Psoas muscle (tissue), 8 donors: ENCODE measurements around the gene STK32A. TPM values are rescaled to one million over a fixed set of nuclear protein-coding genes. Genes with fewer than 3 reads are reported as not detected.

Experiments
- ATAC-seq, 4 donors: fragments of 200-7000 bp; cut with Tn5 transposase; one replicate each; pipeline ENCODE4 v1.9.1; 2020; ENCODE audit warnings: moderate library complexity in 3 of 4, mild to moderate bottlenecking in 2 of 4
- DNase-seq, 2 donors: peaks; one replicate each; pipeline ENCODE4 v3.0.0-alpha.2; 2020
- H3K27ac ChIP-seq: fragments of 200-600 bp; one replicate; pipeline ENCODE4 v1.8.0; 2022
- H3K27me3 ChIP-seq, 3 donors: fragments of 200-600 bp in 1 of 3; one replicate each; pipeline versions ENCODE4 v1.6.1 to v1.8.0; 2013 to 2022; ENCODE audit warnings: low read length in 2 of 3, mild to moderate bottlenecking in 2 of 3, moderate library complexity in 1 of 3; ENCODE audit not compliant: insufficient read depth in 3 of 3
- H3K36me3 ChIP-seq, 2 donors: fragments of 200-600 bp in 1 of 2; one replicate each; pipeline versions ENCODE4 v1.6.1 to v1.8.0; 2013 to 2022; ENCODE audit warnings: low read depth in 1 of 2, mild to moderate bottlenecking in 1 of 2, moderate library complexity in 1 of 2; ENCODE audit not compliant: insufficient read depth in 1 of 2
- H3K4me1 ChIP-seq: fragments of 200-600 bp; one replicate; pipeline ENCODE4 v1.8.0; 2022
- H3K4me3 ChIP-seq: fragments of 200-600 bp; one replicate; pipeline ENCODE4 v1.8.0; 2022; ENCODE audit warnings: mild to moderate bottlenecking
- H3K9me3 ChIP-seq: fragments of 200-600 bp; one replicate; pipeline ENCODE4 v1.8.0; 2022
- WGBS, 3 donors: extraction: QIAGEN DNeasy Blood & Tissue Kit; methylation state at CpG; one replicate each; pipeline versions ENCODE4 v1.1.6 to v1.1.7; 2013; 5-methylcytosine and 5-hydroxymethylcytosine counted together
- intact Hi-C, 2 donors: fragments of 100-400 bp; cut with DNase I; formaldehyde crosslinking; loops; one replicate each; pipeline versions ENCODE4 v1.11.0 to v1.14.2; 2022
- polyA plus RNA-seq, 3 donors: library from polyadenylated mRNA; stranded (reverse); fragments of 200-250 nt; gene quantifications; one replicate each; pipeline ENCODE4 v1.2.3, GENCODE V29; 2013
- total RNA-seq, 4 donors: library from RNA; stranded (reverse); fragmentation: NEBNext Ultra II Directional in 2 of 4; extraction: Animal tissue kit (Norgen Biotek cat#: 25700) in 2 of 4; gene quantifications; one replicate each; pipeline versions ENCODE4 v1.2.1 to v1.2.4, GENCODE V29; 2021 to 2023
- TF ChIP-seq, protein P1 (sequence below): fragments of 200-600 bp; IDR thresholded peaks from one replicate; pipeline ENCODE4 v1.8.0; 2022; ENCODE audit warnings: antibody characterized with exemption
- donor health status: healthy with polysubstance abuse.
- donor health status: DM: no; HTN: no; CAD: no; lungs with moderate emphysema.
- donor health status: Bipolar disorder and iron deficiency.
- donor health status: healthy.
- donor health status: DM: yes; HTN: yes; CAD: no.
- donor health status: DM: no; HTN: no; CAD: no.
- donor health status: DM: no; HTN: no; CAD: no.
- donor health status: DM: yes; HTN: yes; CAD: no.

Gene STK32A
- total and polyA plus RNA-seq, 7 donors: 0.09 to 2.6 (median 0.30) TPM

GRCh38 chr5:147276497-147276896 lies 41.7 kb downstream of the STK32A start:
- TF ChIP-seq, protein P1, sequence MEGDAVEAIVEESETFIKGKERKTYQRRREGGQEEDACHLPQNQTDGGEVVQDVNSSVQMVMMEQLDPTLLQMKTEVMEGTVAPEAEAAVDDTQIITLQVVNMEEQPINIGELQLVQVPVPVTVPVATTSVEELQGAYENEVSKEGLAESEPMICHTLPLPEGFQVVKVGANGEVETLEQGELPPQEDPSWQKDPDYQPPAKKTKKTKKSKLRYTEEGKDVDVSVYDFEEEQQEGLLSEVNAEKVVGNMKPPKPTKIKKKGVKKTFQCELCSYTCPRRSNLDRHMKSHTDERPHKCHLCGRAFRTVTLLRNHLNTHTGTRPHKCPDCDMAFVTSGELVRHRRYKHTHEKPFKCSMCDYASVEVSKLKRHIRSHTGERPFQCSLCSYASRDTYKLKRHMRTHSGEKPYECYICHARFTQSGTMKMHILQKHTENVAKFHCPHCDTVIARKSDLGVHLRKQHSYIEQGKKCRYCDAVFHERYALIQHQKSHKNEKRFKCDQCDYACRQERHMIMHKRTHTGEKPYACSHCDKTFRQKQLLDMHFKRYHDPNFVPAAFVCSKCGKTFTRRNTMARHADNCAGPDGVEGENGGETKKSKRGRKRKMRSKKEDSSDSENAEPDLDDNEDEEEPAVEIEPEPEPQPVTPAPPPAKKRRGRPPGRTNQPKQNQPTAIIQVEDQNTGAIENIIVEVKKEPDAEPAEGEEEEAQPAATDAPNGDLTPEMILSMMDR: no peak
- 87 to 95% (median 90%) methylated on average over 1 of the region's 1 CpG for WGBS, 3 donors

DNA sequence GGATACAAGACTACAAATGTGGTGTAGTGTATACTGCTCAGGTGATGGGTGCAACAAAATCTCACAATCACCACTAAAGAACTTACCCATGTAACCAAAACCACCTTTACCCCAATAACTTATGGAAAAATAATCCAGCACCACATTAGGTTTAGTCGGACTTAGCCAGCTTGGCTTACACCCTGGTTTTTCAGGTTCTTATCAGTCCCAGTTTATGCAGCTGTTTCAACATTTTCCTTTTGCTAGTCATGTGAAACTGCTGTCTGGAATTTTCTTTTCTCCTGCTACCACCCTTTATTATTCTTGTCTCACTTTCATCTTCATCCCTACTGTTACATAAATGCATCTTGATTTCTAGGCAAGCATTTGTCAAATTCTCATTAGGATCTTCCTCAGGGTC lies 51.5 kb downstream of the STK32A start:
- Histone ChIP-seq H3K27me3 (no peaks in the 10 kb centered on the region), H3K9me3 (no peaks in the 10 kb centered on the region)
- DNase-seq: no peak

More at GRCh38 chr5:147276497-147276896, 41.7 kb downstream of the STK32A start:
- Histone ChIP-seq H3K27ac (no peak overlapping the region), H3K27me3 (no peaks in the 10 kb centered on the region), H3K9me3 (no peaks in the 10 kb centered on the region), H3K36me3 (no peaks in the 10 kb centered on the region), H3K4me1 (no peaks in the 10 kb centered on the region), H3K4me3 (no peak overlapping the region)
- no peak for ATAC-seq
- no peak for DNase-seq
- intact Hi-C loops: no loop called here

GRCh38 chr5:147287110-147287509 lies 52.3 kb downstream of the STK32A start:
- intact Hi-C loops: no loop called here
- no peak for DNase-seq
- TF ChIP-seq, protein P1: no peak
- no peaks in the 10 kb centered on the region for H3K9me3 ChIP-seq
- H3K27me3 ChIP-seq: no peaks in the 10 kb centered on the region
- WGBS, 3 donors: 48 to 73% (median 50%) methylated on average over 2 of the region's 2 CpGs
- H3K4me1 ChIP-seq: no peaks in the 10 kb centered on the region
- H3K27ac ChIP-seq: no peak overlapping the region
- no peaks in the 10 kb centered on the region for H3K36me3 ChIP-seq
- ATAC-seq: no peak
- H3K4me3 ChIP-seq: no peak overlapping the region

More for the DNA sequence above, 51.5 kb downstream of the STK32A start:
- TF ChIP-seq, protein P1: no peak
- no peaks in the 10 kb centered on the region for H3K36me3 ChIP-seq
- no peak overlapping the region for H3K4me3 ChIP-seq
- no peaks in the 10 kb centered on the region for H3K4me1 ChIP-seq
- 31 to 62% (median 35%) methylated on average over 1 of the region's 1 CpG for whole genome bisulfite sequencing, 3 donors
- intact Hi-C loops: no loop called here
- H3K27ac ChIP-seq: no peak overlapping the region
- no peak for ATAC-seq

- Histone ChIP-seq H3K36me3 (no peaks in the 10 kb centered on the region), H3K27me3 (no peaks in the 10 kb centered on the region), H3K9me3 (no peaks in the 10 kb centered on the region), H3K27ac (no peak overlapping the region), H3K4me3 (no peak overlapping the region), H3K4me1 (no peaks in the 10 kb centered on the region)
- TF ChIP-seq, protein P1: no peak
- ATAC-seq (peak in 1 of 4 donors; percentile 56), DNase-seq (no peak)
- intact Hi-C loops: no loop called here
- WGBS, 3 donors: 21 to 28% (median 23%) methylated on average over 2 of the region's 2 CpGs
Observed at GRCh38 chr5:147290261-147290660, 55.4 kb downstream of the STK32A start.

DNA sequence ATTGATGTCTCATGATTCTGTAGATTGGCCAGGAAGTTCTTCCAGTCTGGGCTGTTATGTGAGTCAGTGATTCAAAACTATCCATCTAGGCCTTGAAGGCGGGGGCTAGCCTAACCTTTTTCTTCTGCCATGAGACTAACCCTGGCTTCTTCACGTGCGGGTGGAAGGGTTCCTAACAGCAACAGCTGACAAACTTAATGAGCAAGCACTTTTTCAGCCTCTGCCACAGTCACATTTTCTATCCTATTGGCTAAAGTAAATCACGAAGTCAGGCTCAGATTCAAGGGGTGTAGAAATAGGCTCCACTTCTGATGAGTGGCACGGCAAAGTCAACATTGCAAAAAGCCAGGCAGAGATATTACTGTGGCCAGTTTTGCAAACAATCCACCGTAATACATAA lies 68.4 kb downstream of the STK32A start:
- no peak overlapping the region for H3K27ac ChIP-seq
- ATAC-seq (no peak), DNase-seq (no peak)
- H3K4me3 ChIP-seq: no peak overlapping the region
- no peaks in the 10 kb centered on the region for H3K36me3 ChIP-seq
- H3K9me3 ChIP-seq: no peaks in the 10 kb centered on the region
- TF ChIP-seq, protein P1: no peak
- WGBS, 3 donors: 65 to 75% (median 67%) methylated on average over 6 of the region's 6 CpGs
- intact Hi-C loops: no loop called here
- H3K27me3 ChIP-seq: peaks cover 0 to 2% (median 0%) of the 10 kb centered on the region in 3 donors
- no peaks in the 10 kb centered on the region for H3K4me1 ChIP-seq
